ENCODE data around the gene FHIT.
A peak's percentile ranks its signal among the peaks of the same experiment; 100 is the strongest.
"Not testable (repeated sequence)": the region's sequence is repeated elsewhere in the genome, so short reads cannot be mapped to it uniquely, and the experiment has no call there.

The FHIT gene

DNA sequence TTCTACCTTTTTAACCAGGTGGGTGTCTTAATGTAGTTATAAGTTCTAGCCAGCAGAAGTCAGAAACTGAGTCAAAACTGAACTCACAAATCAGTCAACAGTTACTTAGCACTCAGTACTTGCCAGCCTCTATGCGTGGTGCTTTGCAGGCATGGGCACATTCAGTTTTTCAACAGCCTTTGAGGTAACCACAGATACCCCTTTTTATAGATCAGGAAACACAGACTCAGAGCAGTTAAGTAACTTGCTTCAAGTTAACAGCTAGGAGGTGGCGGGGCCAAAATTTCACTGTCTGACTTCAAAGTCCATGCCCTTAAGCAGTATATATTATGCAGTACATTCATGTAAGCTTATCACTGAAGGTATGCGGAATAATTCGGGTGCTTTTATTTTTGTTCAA lies 139.4 kb downstream of the FHIT start:
- no peak for DNase-seq (ENCODE audit: low read depth, low spot score)

GRCh38 chr3:61110576-61110975 lies 140.7 kb downstream of the FHIT start:
- DNase-seq (ENCODE audit: low read depth, low spot score) = no peak

- no peak for DNase-seq (ENCODE audit: low read depth, low spot score)
Observed at GRCh38 chr3:61108247-61109019, 142.8 kb downstream of the FHIT start.

DNA sequence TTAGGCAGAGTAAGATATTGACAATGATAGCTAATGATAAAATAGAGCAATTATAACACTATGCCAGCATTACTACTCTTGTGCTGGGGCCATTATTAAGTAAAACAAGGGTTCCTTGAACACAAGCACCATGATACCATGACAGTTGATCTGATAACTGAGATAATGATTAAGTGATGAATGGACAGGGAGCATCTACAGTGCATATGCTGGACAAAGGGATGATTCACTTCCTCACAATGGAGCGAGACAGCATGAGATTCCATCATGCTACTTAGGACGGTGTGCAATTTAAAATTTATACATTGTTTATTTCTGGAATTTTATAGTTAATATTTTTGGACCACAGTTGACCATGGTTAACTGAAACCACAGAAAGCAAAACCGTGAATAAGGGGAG lies 156.6 kb downstream of the FHIT start:
- no peak for DNase-seq (ENCODE audit: low read depth, low spot score)

DNA sequence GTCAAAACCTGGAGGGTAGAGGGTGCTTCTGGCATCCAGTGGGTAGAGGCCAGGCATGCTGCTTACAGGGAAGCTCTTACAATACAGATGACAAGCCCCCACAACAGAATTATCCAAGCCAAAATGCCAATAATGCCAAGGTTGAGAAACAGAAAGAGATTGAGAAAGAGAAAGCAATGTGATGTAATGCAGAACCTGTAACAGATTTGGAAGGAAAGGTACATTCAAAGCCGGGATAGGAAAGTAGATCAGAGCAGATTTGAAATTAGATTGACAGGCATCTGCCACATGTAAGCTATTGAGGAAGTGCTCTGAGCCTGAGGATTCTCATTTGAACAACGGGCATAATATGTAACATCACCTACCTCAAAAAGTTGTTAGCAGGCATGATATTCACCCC lies 157.9 kb downstream of the FHIT start:
- DNase-seq (ENCODE audit: low read depth, low spot score) = no peak

DNA sequence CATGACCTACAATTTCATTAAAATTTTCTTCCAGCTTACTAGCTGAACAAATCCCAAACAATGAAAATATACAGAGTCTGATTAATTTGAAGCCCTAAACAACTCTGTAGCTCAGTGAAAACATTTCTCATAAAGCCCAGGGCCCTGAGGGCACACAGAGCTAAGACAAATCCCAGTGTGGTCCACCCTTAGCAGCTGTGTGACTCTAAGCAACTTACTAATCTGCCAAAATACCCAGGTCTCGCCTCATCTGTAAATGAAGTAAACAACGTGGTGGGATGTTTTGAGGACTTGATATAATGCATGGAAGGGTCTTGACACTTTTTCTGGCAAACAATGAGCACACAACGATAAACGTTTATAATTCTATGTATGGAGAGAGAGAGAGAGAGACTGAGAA lies 158.4 kb downstream of the FHIT start:
- no peak for DNase-seq (ENCODE audit: low read depth, low spot score)

DNA sequence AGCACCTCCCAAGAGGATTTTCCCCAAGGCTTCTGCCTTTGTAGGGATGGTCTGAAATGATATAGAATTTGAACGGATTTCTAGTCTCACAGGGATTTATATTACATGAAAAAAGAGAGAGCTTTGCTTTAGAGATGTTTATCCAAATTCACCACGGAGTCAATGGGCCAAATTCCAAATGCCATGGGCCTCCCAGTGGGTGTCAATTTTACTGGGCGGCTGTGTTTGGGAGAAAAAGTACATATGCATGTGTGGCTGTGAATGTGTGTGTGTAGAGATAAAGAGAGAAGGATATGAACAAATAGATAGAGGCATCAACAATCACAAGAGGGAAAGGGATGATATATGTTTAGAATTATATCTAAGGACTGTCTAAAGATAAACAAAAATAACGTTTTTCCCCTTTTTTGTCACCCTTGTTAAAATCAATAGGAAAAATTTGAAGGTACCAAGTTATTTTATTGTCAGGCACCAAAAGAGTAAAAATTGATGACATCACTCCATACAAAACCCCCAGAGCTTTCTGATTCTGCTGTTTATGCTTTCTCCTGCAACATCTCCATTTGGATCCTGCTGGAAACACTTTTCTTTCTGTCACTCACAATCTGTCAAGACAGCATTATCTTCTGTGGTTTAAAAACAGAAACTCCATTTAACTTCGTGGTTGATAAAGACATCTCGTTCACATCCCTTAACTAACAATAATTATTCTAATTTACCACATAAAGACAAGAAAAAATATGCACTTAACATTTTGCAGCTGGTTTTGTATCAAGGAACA lies 160.7 kb downstream of the FHIT start:
- peak; percentile 3 for DNase-seq (ENCODE audit: low read depth, low spot score)

DNA sequence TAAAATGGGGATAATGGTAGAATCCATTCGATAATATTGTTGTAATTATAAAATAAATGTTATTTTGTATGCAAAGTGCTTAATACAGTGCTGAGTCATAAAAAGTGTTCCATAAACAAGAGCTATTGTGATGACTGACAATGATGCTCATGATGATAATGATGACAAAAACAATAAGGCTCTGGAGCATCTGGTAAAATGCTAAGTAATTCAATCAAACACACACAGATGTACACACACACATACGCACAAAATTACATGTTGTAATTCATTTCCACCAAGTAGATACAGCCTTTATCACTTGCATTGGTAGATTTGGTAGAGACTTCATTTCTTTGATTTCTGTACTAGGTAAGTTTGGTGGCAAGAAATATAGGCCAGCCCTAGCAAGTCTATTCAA lies 163.8 kb downstream of the FHIT start:
- DNase-seq (ENCODE audit: low read depth, low spot score) = no peak

GRCh38 chr3:61081554-61081953 lies 169.7 kb downstream of the FHIT start:
- DNase-seq (ENCODE audit: low read depth, low spot score) = no peak

- DNase-seq (ENCODE audit: low read depth, low spot score) = no peak
Observed at GRCh38 chr3:61080737-61081445, 170.4 kb downstream of the FHIT start.

DNA sequence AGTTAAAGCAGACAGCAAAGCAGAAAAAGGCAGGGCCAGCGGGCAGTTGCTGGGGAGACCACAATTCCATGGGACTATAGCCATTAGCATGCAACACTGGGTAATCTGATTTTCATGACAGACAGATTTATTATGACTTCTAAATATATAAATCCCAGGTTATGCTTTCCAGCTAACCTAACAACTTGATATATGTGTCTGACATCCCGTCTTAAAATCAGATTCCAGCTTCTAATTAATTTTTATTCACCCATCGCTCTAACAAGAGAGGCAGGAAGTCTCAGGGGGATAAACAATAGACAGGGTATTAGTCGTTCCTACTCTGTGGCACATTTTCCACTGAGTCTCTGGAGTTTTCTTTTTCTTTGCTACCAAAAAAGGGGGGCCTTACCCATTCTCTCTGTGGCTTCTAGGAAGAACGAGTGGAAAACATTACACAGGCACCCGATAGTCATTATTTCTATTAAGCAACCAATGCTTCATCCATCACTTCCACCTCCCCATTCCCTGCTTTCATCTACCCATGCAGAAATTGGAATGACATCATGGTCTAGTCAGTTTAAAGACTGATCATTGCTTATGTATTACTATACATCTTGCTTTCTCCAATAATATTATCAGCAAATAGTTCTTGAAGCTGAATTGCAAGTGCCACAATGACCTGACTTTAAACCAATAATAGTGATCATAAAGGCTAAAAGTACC lies 173.1 kb downstream of the FHIT start:
- no peak for DNase-seq (ENCODE audit: low read depth, low spot score)

DNA sequence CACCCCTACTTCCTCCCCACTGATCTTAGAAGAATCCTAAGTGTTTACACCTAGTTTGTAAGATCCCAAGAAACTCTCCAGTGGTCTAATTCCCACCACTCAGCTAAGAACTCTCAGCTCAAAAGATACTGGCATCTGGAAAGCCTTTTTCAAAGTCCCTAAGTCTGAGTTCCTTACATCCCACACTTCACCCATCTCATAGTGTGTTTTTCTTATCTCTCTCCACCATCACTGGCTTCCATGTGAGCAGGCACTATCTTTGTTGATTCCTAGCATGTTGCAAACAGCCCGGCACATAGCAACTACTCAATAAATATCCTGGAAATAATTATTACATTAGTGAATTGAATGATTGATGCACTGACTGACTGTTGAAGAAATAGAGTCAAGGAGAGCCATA lies 173.7 kb downstream of the FHIT start:
- no peak for DNase-seq (ENCODE audit: low read depth, low spot score)

DNA sequence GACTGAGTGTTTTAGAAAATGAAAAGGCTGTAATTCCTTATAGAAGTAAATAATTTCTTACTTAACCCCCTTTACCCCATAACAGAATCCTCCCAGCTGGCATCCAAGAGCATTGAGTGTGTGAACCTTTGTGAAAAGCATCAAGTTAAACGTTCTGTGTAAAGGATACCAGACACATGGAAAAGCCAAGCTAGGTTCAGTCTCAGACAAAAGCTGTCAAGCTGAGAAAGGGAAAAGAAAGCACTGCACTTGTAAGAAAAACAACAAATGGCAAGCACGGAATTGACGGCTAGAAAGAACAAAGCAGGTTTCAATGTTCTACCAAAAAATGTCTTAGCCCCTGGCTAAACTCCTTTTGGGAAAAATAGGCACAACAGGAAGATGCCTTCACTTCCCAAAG lies 176.5 kb downstream of the FHIT start:
- no peak for DNase-seq (ENCODE audit: low read depth, low spot score)

- no peak for DNase-seq (ENCODE audit: low read depth, low spot score)
Observed at GRCh38 chr3:61073566-61074165, 177.6 kb downstream of the FHIT start.

DNA sequence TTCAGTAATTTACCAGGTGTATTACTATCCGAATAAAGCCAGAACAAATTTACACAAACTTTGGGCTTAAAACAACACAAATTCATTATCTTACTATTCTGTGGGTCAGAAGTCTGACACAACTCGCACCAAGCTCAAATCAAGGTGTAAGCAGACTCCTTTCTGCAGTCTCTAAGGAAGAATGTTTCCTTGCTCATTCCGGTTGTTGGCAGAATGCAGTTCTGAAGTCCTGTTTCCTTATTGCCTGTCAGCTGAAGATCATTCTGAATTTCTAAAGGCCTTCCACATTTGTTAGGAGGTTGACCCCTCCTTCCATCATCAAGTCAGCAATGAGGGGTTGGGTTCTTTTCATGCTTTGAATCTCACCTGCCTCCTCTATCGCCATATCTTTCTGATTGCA lies 183.2 kb downstream of the FHIT start:
- DNase-seq (ENCODE audit: low read depth, low spot score) = no peak

DNA sequence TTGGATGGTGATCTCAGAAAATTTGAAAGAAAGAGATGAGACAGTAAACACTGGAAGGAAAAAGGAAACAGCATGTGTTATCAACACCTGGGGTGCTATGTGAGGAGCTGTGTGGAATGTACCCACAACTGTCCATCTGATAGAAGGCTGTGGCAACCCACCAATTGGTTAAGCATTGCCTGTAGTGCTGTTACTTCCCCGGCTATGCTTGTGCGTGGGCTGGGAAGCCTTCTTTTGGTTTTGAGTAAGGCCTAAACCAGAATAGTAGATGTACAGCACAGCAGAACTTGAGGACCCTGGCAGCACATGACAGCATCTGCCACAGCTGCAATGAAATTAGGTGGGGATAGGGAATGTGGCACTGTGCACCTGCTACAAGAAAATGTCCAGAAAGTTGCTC lies 184.5 kb downstream of the FHIT start:
- DNase-seq (ENCODE audit: low read depth, low spot score) = no peak

GRCh38 chr3:61066222-61066621 lies 185.0 kb downstream of the FHIT start:
- DNase-seq (ENCODE audit: low read depth, low spot score) = not testable (repeated sequence)

GRCh38 chr3:61065451-61066011 lies 185.7 kb downstream of the FHIT start:
- DNase-seq (ENCODE audit: low read depth, low spot score) = no peak

DNA sequence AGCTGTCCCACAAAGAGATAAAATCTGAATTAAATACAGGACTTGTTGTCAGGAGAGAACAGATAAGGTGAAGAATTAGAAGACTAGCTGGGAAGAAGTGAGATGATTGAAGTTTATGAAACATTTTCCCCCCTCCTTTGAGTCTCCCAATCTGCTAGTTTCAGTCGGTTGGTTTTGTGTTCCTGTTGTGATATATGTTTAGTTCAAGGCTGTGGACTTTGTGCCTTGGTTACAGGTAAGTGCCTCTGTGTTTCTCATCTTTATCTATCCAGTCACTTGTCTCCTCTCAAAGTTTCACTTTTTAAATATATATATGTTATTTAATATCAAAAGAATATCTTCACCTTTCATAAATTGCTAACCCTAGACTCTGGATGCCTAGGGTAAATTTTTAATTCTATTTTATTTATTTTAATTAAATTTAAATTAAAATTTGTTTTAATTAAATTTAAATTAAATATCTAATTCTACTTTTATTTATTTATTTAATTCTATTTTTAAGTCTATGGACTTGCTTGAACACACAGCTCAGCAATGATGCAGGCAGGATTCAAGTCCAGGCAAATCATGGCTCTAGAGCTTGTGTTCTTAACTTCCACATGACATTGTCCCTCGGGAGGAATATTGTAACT lies 190.0 kb downstream of the FHIT start:
- DNase-seq (ENCODE audit: low read depth, low spot score) = no peak

GRCh38 chr3:61060411-61060861 lies 190.8 kb downstream of the FHIT start:
- DNase-seq (ENCODE audit: low read depth, low spot score) = no peak

GRCh38 chr3:61058836-61059235 lies 192.4 kb downstream of the FHIT start:
- no peak for DNase-seq (ENCODE audit: low read depth, low spot score)
